Naive B cell (primary cell): ENCODE measurements around the gene WARS2. TPM values are rescaled to one million over a fixed set of nuclear protein-coding genes. Genes with fewer than 3 reads are reported as not detected.

Experiments
- polyA plus RNA-seq, 6 donors: library from polyadenylated mRNA; unstranded; fragments of 300-500 nt; fragmentation: Illumina TruSeq; gene quantifications; one replicate each; pipeline ENCODE4 v1.2.3, GENCODE V29; 2021; ENCODE audit warnings: low read depth in 6 of 6

The WARS2 gene
- polyA plus RNA-seq, 6 donors from 2014 or later, result 6.2 to 21.3 (median 19.1) TPM

Other genes with a start within 250 kb of the WARS2 start
- not detected for gene TBX15, start 152.3 kb downstream of the WARS2 start, polyA plus RNA-seq
- gene HAO2, start 228.1 kb upstream of the WARS2 start, polyA plus RNA-seq, result not detected